Neural cell (in vitro differentiated cells): ENCODE data around the gene PDE6G. TPM values are rescaled to one million over a fixed set of nuclear protein-coding genes. Genes with fewer than 3 reads are reported as not detected.

Experiments used
- H2AFZ ChIP-seq: fragments of 200-600, 300-800 bp; sonication (generic), shearing (Covaris generic); 2 replicates; pipeline ENCODE4 v1.6.0; 2014; ENCODE audit warnings: low read depth, mild to moderate bottlenecking, antibody characterized with exemption, low read length, moderate library complexity
- H3F3A ChIP-seq: fragments of 200-600 bp; shearing (Covaris generic); 2 replicates; pipeline ENCODE4 v1.6.1; 2016; ENCODE audit warnings: mild to moderate bottlenecking, moderate library complexity, mixed read lengths, antibody characterized with exemption, low read length; ENCODE audit not compliant: insufficient read depth, poor library complexity, severe bottlenecking
- H3K27ac ChIP-seq: fragments of 200-600, 300-800 bp; sonication (generic), shearing (Covaris generic); 2 replicates; pipeline ENCODE4 v1.5.1; 2014; ENCODE audit warnings: mild to moderate bottlenecking, low read length, moderate library complexity
- H3K27me3 ChIP-seq: fragments of 300-800, 200-600 bp; sonication (generic), shearing (Covaris generic); 2 replicates; pipeline ENCODE4 v1.6.0; 2014; ENCODE audit warnings: mild to moderate bottlenecking, low read depth, low read length, moderate library complexity; ENCODE audit not compliant: insufficient read depth
- H3K36me3 ChIP-seq: fragments of 300-800, 200-600 bp; sonication (generic), shearing (Covaris generic); 2 replicates; pipeline ENCODE4 v1.5.1; 2014; ENCODE audit warnings: mild to moderate bottlenecking, antibody characterized with exemption, low read length, moderate library complexity; ENCODE audit not compliant: insufficient read depth
- H3K4me2 ChIP-seq: fragments of 300-800, 200-600 bp; sonication (generic), shearing (Covaris generic); 2 replicates; pipeline ENCODE4 v1.6.0; 2014; ENCODE audit warnings: mild to moderate bottlenecking, low read length
- H3K4me3 ChIP-seq: fragments of 300-800, 200-600 bp; sonication (generic), shearing (Covaris generic); 2 replicates; pipeline ENCODE4 v1.5.1; 2014; ENCODE audit warnings: mild to moderate bottlenecking, low read length, moderate library complexity
- H3K79me2 ChIP-seq: fragments of 200-600 bp; shearing (Covaris generic); replicated peaks from 2 replicates; pipeline ENCODE4 v1.6.0; 2014; ENCODE audit warnings: mild to moderate bottlenecking, low read length, moderate library complexity; ENCODE audit not compliant: insufficient read depth
- H3K9ac ChIP-seq: fragments of 300-800, 200-600 bp; sonication (generic), shearing (Covaris generic); 2 replicates; pipeline ENCODE4 v1.6.1; 2016; ENCODE audit warnings: mild to moderate bottlenecking, low read length, mixed read lengths
- H3K9me2 ChIP-seq: fragments of 200-600 bp; shearing (Covaris generic); 2 replicates; pipeline ENCODE4 v1.6.1; 2016; ENCODE audit warnings: mild to moderate bottlenecking, low read length, mixed read lengths; ENCODE audit not compliant: insufficient read depth
- H3K9me3 ChIP-seq: fragments of 200-600, 300-800 bp; sonication (generic), shearing (Covaris generic); 2 replicates; pipeline ENCODE4 v1.6.1; 2016; ENCODE audit warnings: mild to moderate bottlenecking, mixed run types, low read length, moderate library complexity, mixed read lengths
- H4K20me1 ChIP-seq: fragments of 200-600 bp; shearing (Covaris generic); 2 replicates; pipeline ENCODE4 v1.6.1; 2016; ENCODE audit warnings: mild to moderate bottlenecking, mixed run types; ENCODE audit not compliant: insufficient read depth
- CTCF ChIP-seq: fragments of 450-650 bp; IDR thresholded peaks from 2 replicates; pipeline ENCODE4 v1.5.1; 2014; ENCODE audit warnings: antibody characterized with exemption, mild to moderate bottlenecking, moderate library complexity; ENCODE audit not compliant: poor library complexity, severe bottlenecking
- EP300 ChIP-seq: fragments of 450-650 bp; conservative IDR thresholded peaks from 2 replicates; pipeline ENCODE4 v1.6.1; 2014; ENCODE audit warnings: antibody characterized with exemption, mild to moderate bottlenecking, moderate library complexity; ENCODE audit not compliant: poor library complexity, severe bottlenecking
- EZH2 ChIP-seq: fragments of 200-600, 300-800 bp; shearing (Covaris generic), sonication (generic); IDR thresholded peaks from 2 replicates; pipeline ENCODE4 v1.6.1; 2014; ENCODE audit warnings: antibody characterized with exemption, low read length, borderline replicate concordance, mild to moderate bottlenecking; ENCODE audit not compliant: insufficient read depth, poor library complexity, severe bottlenecking
- MXI1 ChIP-seq: fragments of 450-650 bp; conservative IDR thresholded peaks from 2 replicates; pipeline ENCODE4 v1.6.1; 2014; ENCODE audit warnings: antibody characterized with exemption, mild to moderate bottlenecking; ENCODE audit not compliant: poor library complexity, severe bottlenecking
- POLR2AphosphoS5 ChIP-seq: IDR thresholded peaks from 2 replicates; pipeline ENCODE4 v1.6.1; 2012
- RAD21 ChIP-seq: fragments of 450-650 bp; conservative IDR thresholded peaks from 2 replicates; pipeline ENCODE4 v1.6.1; 2014; ENCODE audit warnings: antibody characterized with exemption, mild to moderate bottlenecking, moderate library complexity
- REST ChIP-seq: IDR thresholded peaks from 2 replicates; pipeline ENCODE4 v1.6.1; 2012; ENCODE audit warnings: borderline replicate concordance
- SMC3 ChIP-seq: fragments of 450-650 bp; conservative IDR thresholded peaks from 2 replicates; pipeline ENCODE4 v1.6.1; 2014; ENCODE audit warnings: antibody characterized with exemption, mild to moderate bottlenecking, moderate library complexity; ENCODE audit not compliant: poor library complexity
- TAF1 ChIP-seq: IDR thresholded peaks from 2 replicates; pipeline ENCODE4 v1.6.1; 2012; ENCODE audit warnings: low read depth
- polyA plus RNA-seq: library from polyadenylated mRNA; depleted of rRNA; stranded (reverse); fragments of >200 nt; gene quantifications from 2 replicates; pipeline ENCODE4 v1.2.3, GENCODE V29; 2014

The PDE6G gene
- polyA plus RNA-seq, 1 donor from 2014 or later, result not detected

DNA sequence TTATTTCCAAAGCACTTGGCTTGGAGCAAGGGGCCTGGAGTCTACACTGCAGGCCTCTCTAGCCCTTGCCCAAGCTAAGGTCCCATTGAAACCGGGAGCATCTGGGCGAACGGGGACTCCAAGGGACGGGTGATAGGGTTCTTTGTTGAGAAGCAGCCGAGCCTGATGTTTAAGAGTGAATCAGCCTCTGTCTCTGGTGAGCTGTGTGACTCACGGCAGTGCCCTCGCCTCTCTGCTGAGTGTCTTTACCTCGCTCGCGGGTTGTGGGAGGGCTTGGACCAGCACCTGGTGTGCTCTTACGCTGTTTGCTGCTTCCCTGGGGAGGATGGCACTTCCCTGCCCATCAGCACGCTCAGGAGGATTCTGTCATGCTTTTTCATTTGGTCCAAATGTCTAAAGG is 28.8 kb upstream of the PDE6G start:
- H3K27me3 ChIP-seq, result no peaks in the 10 kb centered on the region
- H3K79me2 ChIP-seq, result peaks cover 37% of the 10 kb centered on the region
- H3K36me3 ChIP-seq, result no peaks in the 10 kb centered on the region
- H3F3A ChIP-seq, result no peaks in the 10 kb centered on the region
- TF ChIP-seq EZH2, result no peak
- TF ChIP-seq SMC3, result no peak
- no peak for TF ChIP-seq MXI1
- no peak for TF ChIP-seq EP300
- no peak for TF ChIP-seq TAF1
- no peak for TF ChIP-seq CTCF
- TF ChIP-seq POLR2AphosphoS5, result no peak
- TF ChIP-seq REST, result no peak
- TF ChIP-seq RAD21, result no peak
- H3K9me3 ChIP-seq, result no peaks in the 10 kb centered on the region
- H3K4me3 ChIP-seq, result peak overlapping the region; percentile 100
- peak overlapping the region; percentile 80 for H3K9ac ChIP-seq
- peaks cover 7% of the 10 kb centered on the region for H4K20me1 ChIP-seq
- no peak overlapping the region for H3K4me2 ChIP-seq
- H2AFZ ChIP-seq, result no peak overlapping the region
- no peak overlapping the region for H3K27ac ChIP-seq
- no peaks in the 10 kb centered on the region for H3K9me2 ChIP-seq

- H3K4me3 ChIP-seq, result peak overlapping the region; percentile 100
- no peaks in the 10 kb centered on the region for H3K9me2 ChIP-seq
- no peaks in the 10 kb centered on the region for H3K9me3 ChIP-seq
- no peak overlapping the region for H3K27ac ChIP-seq
- H3K4me2 ChIP-seq, result peak overlapping the region; percentile 89
- TF ChIP-seq POLR2AphosphoS5 (no peak), MXI1 (no peak), SMC3 (no peak), REST (no peak), RAD21 (no peak), EP300 (no peak), EZH2 (no peak), CTCF (no peak), TAF1 (no peak)
- H3K36me3 ChIP-seq, result no peaks in the 10 kb centered on the region
- no peaks in the 10 kb centered on the region for H3K27me3 ChIP-seq
- peak overlapping the region; percentile 80 for H3K9ac ChIP-seq
- peaks cover 37% of the 10 kb centered on the region for H3K79me2 ChIP-seq
- H2AFZ ChIP-seq, result no peak overlapping the region
- H4K20me1 ChIP-seq, result peaks cover 7% of the 10 kb centered on the region
- no peaks in the 10 kb centered on the region for H3F3A ChIP-seq
Observed at GRCh38 chr17:81684442-81684911, 28.1 kb upstream of the PDE6G start.
